Endothelial cell of umbilical vein (primary cell): Measurements from ENCODE around the gene TAF12. TPM values are rescaled to one million over a fixed set of nuclear protein-coding genes. Genes with fewer than 3 reads are reported as not detected.
A peak's percentile ranks its signal among the peaks of the same experiment; 100 is the strongest.

ENCODE experiments used
- BruUV-seq: library from RNA; stranded (reverse); fragments of 400-500 nt; replicated peaks from 2 replicates; lab custom pipeline; 2021; lab: Mats Ljungman, UMichigan
- CTCF ChIA-PET: fragments of 300-600, 350-600 bp; sonication (Branson Sonifier 250); formaldehyde crosslinking; loops from one replicate; lab custom pipeline; 2021; ENCODE audit warnings: antibody characterized with exemption, inconsistent platforms; lab: Charles Lee
- POLR2A ChIA-PET: fragments of 300-600, 350-600 bp; sonication (Branson Sonifier 250); formaldehyde crosslinking; loops from one replicate; lab custom pipeline; 2021; ENCODE audit warnings: antibody characterized with exemption, inconsistent platforms; lab: Charles Lee
- DNase-seq: peaks from one replicate; pipeline ENCODE4 v3.0.0-alpha.2; 2011; ENCODE audit warnings: low read depth, low spot score
- FAIRE-seq: peaks from 2 replicates; lab custom pipeline; 2011; peaks lifted over from hg19 to GRCh38; lab: Jason Lieb, UNC
- H2AFZ ChIP-seq: 2 replicates; pipeline ENCODE4 v1.6.0; 2012; ENCODE audit warnings: low read depth, low read length, control low read depth, inconsistent platforms
- H3K27ac ChIP-seq: 2 replicates; pipeline ENCODE4 v1.5.1; 2011; ENCODE audit warnings: low read depth, mild to moderate bottlenecking, control low read depth, low read length, moderate library complexity; ENCODE audit not compliant: insufficient read depth
- H3K27me3 ChIP-seq, 2 experiments: 2 replicates each; pipeline versions ENCODE4 v1.6.0 to v1.6.1; 2011; ENCODE audit warnings: low read length in 2 of 2, mixed read lengths in 1 of 2; ENCODE audit not compliant: control insufficient read depth in 2 of 2, insufficient read depth in 2 of 2
- H3K36me3 ChIP-seq, 2 experiments: 2 replicates in 1 of 2; 3 replicates in 1 of 2; pipeline ENCODE4 v1.5.1; 2011; ENCODE audit warnings: low read length in 2 of 2, mild to moderate bottlenecking in 1 of 2, moderate library complexity in 1 of 2; ENCODE audit not compliant: control insufficient read depth in 2 of 2, insufficient read depth in 2 of 2; ENCODE audit errors: extremely low read depth in 1 of 2
- H3K4me1 ChIP-seq: 3 replicates; pipeline ENCODE4 v1.5.1; 2011; ENCODE audit warnings: mild to moderate bottlenecking, low read length; ENCODE audit not compliant: control insufficient read depth, insufficient read depth; ENCODE audit errors: extremely low read depth
- H3K4me2 ChIP-seq: 2 replicates; pipeline ENCODE4 v1.6.1; 2011; ENCODE audit warnings: low read length, control low read depth, mixed read lengths; ENCODE audit not compliant: insufficient read depth
- H3K4me3 ChIP-seq, 3 experiments: fragments of 200-600 bp in 1 of 3; sonication (generic), shearing (Covaris generic) in 1 of 3; replicated peaks in 1 of 3; 2 replicates each; pipeline ENCODE4 v1.5.1; 2011 to 2016; ENCODE audit warnings: control low read depth in 3 of 3, low read length in 3 of 3, mild to moderate bottlenecking in 2 of 3, inconsistent platforms in 1 of 3, low read depth in 1 of 3, moderate library complexity in 1 of 3; ENCODE audit not compliant: insufficient read depth in 1 of 3
- H3K79me2 ChIP-seq: 2 replicates; pipeline ENCODE4 v1.6.0; 2012; ENCODE audit warnings: low read length, inconsistent platforms; ENCODE audit not compliant: control insufficient read depth, insufficient read depth
- H3K9ac ChIP-seq: replicated peaks from 2 replicates; pipeline ENCODE3; 2011; ENCODE audit warnings: low read length, control low read depth; ENCODE audit not compliant: insufficient read depth; ENCODE audit errors: extremely low read depth
- H3K9me1 ChIP-seq: replicated peaks from 3 replicates; pipeline ENCODE4 v1.6.0; 2011; ENCODE audit warnings: mild to moderate bottlenecking, low read length; ENCODE audit not compliant: control insufficient read depth, insufficient read depth; ENCODE audit errors: extremely low read depth
- H3K9me3 ChIP-seq: replicated peaks from 2 replicates; pipeline ENCODE4 v1.5.1; 2012; ENCODE audit warnings: low read length, inconsistent platforms; ENCODE audit not compliant: control insufficient read depth, insufficient read depth
- H4K20me1 ChIP-seq: replicated peaks from 2 replicates; pipeline ENCODE3; 2011; ENCODE audit warnings: mild to moderate bottlenecking, low read length; ENCODE audit not compliant: control insufficient read depth, insufficient read depth; ENCODE audit errors: extremely low read depth
- EZH2 ChIP-seq: IDR thresholded peaks from 2 replicates; pipeline ENCODE4 v1.6.1; 2012; ENCODE audit warnings: borderline replicate concordance, low read depth, mild to moderate bottlenecking, moderate library complexity, low read length, inconsistent platforms; ENCODE audit not compliant: severe bottlenecking
- FOS ChIP-seq: IDR thresholded peaks from 2 replicates; pipeline ENCODE4 v1.6.1; 2011; ENCODE audit warnings: mild to moderate bottlenecking, low read length, moderate library complexity, borderline replicate concordance; ENCODE audit not compliant: insufficient read depth
- GATA2 ChIP-seq: IDR thresholded peaks from 2 replicates; pipeline ENCODE4 v1.7.0; 2011; ENCODE audit warnings: low read depth, mild to moderate bottlenecking, moderate library complexity, mixed read lengths, low read length; ENCODE audit not compliant: insufficient read length, insufficient read depth
- POLR2A ChIP-seq: IDR thresholded peaks from 2 replicates; pipeline ENCODE4 v1.6.1; 2012; ENCODE audit warnings: low read depth, mild to moderate bottlenecking, control low read depth, low read length
- POLR2AphosphoS5 ChIP-seq: IDR thresholded peaks from 2 replicates; pipeline ENCODE4 v1.6.1; 2012; ENCODE audit warnings: low read depth, mild to moderate bottlenecking, control low read depth, low read length, moderate library complexity; ENCODE audit not compliant: insufficient read depth
- dilution Hi-C: fragments of 300-500 bp; cut with MboI; formaldehyde crosslinking; loops from one replicate; pipeline ENCODE4 v1.15.0; 2019; ENCODE audit warnings: low sequenced_read_pairs; ENCODE audit not compliant: extremely low pct_ligation_motif_present
- intact Hi-C: fragments of 100-400 bp; cut with micrococcal nuclease; formaldehyde crosslinking; loops from one replicate; pipeline ENCODE4 v1.10.0; 2022
- polyA plus RNA-seq, 4 experiments: library from polyadenylated mRNA; depleted of rRNA in 3 of 4; stranded (reverse) in 3 of 4; unstranded in 1 of 4; fragments of >200 nt; gene quantifications; 2 replicates each; pipeline versions ENCODE4 v1.2.1 to v1.2.3, GENCODE V29; 2011 to 2012; ENCODE audit warnings: missing spikeins in 1 of 4
- total RNA-seq: library from RNA; stranded (reverse); gene quantifications from 2 replicates; pipeline ENCODE4 v1.2.3, GENCODE V29; 2021
- TF ChIP-seq, protein P1 (sequence below), 2 donors: IDR thresholded peaks; 1 replicate in 1 of 2; 2 replicates in 1 of 2; pipeline ENCODE4 v1.5.1; 2011; ENCODE audit warnings: low read length in 2 of 2, mild to moderate bottlenecking in 2 of 2, moderate library complexity in 2 of 2, control low read depth in 1 of 2, inconsistent platforms in 1 of 2, low read depth in 1 of 2; ENCODE audit not compliant: insufficient read depth in 1 of 2; ENCODE audit errors: extremely low read depth in 1 of 2
- TF ChIP-seq, protein P2 (sequence below): IDR thresholded peaks from 2 replicates; pipeline ENCODE4 v1.6.1; 2011; ENCODE audit not compliant: insufficient read depth, insufficient read length

The TAF12 gene
- total and polyA plus RNA-seq, 2 donors (not counting 3 experiments of a cell fraction or from before 2014, with no cell fraction given) = 17.7 to 18.2 TPM

DNA sequence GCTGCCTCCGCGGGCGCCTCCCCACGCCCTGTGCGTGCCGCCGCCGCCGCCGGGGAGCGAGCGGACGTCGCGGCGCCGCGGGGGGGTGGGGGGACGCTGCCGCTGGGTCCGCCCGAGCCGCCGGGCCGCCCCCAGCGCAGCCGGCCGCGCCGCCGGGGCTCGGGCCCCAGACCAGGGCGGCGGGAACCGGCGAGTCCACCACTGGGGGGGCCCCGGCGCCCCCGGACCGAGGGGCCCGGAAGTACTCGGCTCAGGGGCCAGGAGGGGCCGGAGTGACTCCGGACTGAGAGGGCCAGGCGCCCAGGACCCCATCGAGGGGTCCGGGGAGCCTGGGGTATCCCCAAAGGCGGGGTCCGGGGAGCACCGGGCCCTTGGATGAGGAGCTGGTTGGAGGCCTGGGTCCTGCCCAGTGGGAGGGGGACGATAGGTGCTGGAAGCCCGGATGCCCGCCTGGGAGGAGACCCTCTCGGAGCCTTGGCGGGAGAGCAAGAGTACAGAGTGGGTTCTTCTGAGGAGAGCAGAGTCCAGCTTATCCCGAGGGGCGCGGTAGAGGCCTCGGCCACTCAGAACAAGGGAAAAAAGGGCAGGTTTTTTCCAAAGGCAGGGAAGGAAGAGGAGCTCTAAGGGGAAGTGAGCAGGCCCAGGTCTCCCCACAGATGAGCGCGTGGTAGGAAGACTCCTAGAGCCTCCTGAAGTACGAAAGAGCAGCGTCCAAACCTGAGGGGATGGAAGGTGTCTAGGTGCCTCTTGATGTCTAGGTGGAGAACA is 26.3 kb upstream of the TAF12 start:
- no peak for TF ChIP-seq EZH2
- no peak for TF ChIP-seq POLR2AphosphoS5
- TF ChIP-seq, protein P1, sequence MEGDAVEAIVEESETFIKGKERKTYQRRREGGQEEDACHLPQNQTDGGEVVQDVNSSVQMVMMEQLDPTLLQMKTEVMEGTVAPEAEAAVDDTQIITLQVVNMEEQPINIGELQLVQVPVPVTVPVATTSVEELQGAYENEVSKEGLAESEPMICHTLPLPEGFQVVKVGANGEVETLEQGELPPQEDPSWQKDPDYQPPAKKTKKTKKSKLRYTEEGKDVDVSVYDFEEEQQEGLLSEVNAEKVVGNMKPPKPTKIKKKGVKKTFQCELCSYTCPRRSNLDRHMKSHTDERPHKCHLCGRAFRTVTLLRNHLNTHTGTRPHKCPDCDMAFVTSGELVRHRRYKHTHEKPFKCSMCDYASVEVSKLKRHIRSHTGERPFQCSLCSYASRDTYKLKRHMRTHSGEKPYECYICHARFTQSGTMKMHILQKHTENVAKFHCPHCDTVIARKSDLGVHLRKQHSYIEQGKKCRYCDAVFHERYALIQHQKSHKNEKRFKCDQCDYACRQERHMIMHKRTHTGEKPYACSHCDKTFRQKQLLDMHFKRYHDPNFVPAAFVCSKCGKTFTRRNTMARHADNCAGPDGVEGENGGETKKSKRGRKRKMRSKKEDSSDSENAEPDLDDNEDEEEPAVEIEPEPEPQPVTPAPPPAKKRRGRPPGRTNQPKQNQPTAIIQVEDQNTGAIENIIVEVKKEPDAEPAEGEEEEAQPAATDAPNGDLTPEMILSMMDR (IDR thresholded peaks at IDR 0.05; ENCODE audit: extremely low read depth in 1 of 2, insufficient read depth in 1 of 2, low read depth in 1 of 2, low read length in 2 of 2) = no peak
- TF ChIP-seq FOS = no peak
- TF ChIP-seq GATA2 = no peak
- TF ChIP-seq POLR2A = no peak
- TF ChIP-seq, protein P2, sequence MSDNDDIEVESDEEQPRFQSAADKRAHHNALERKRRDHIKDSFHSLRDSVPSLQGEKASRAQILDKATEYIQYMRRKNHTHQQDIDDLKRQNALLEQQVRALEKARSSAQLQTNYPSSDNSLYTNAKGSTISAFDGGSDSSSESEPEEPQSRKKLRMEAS = no peak
- H3K79me2 ChIP-seq = peaks cover 29% of the 10 kb centered on the region

More for the DNA sequence above, 26.3 kb upstream of the TAF12 start:
- Histone ChIP-seq H3K4me1 (peaks cover 12% of the 10 kb centered on the region), H3K27ac (peak overlapping the region; percentile 90), H3K4me3 (peak overlapping the region; percentile 74 to 94 (median 89)), H3K27me3 (no peaks in the 10 kb centered on the region), H4K20me1 (no peaks in the 10 kb centered on the region), H2AFZ (peak overlapping the region; percentile 36), H3K9me1 (no peaks in the 10 kb centered on the region), H3K4me2 (peak overlapping the region; percentile 94), H3K9me3 (no peaks in the 10 kb centered on the region), H3K36me3 (no peaks in the 10 kb centered on the region), H3K9ac (peak overlapping the region; percentile 94)
- dilution Hi-C loops = no loop called here
- TSS peak; percentile 84 for BruUV-seq
- peak; percentile 56 for DNase-seq
- intact Hi-C loops = loop anchor here (1.0 kb wide), 2 partner anchors 21 to 67 kb away; partner anchors contain the start of genes RNU11 and YTHDF2
- ChIA-PET POLR2A (interaction anchor here (0.5 to 3.0 kb wide), 5 partner anchors 18 to 162 kb away, joined by 3 to 35 read pairs (median 7); partner anchors contain the start of genes RNU11, TAF12 and YTHDF2), CTCF (interaction anchor here (0.7 to 1.7 kb wide), 9 partner anchors 9 to 213 kb away, joined by 3 to 7 read pairs (median 4); partner anchors contain the start of genes RNU11, TAF12 and YTHDF2)
- peak; percentile 68 for FAIRE-seq
